ENCODE measurements around the gene KCNAB1.
A peak's percentile ranks its signal among the peaks of the same experiment; 100 is the strongest.

The KCNAB1 gene

DNA sequence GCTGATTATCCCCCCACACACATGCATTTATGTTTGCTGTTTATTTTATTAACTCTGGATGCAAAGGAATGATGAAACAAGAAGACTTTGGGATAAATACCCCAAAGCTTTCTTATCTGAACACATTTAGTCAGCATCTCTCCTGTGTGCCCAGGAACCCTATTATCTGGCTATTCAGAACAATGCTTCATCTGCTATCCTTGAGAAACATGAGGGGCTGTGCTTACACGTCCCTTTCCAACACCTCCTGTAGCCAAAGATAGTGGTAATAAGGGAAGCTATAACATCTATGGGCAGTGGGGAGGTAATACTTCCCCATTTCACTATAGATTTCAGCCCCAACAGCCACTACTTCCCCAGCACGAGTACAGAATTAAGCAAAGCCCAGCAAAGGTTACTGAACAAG, 339.8 kb downstream of the KCNAB1 start:
- no peak for DNase-seq (ENCODE audit: low read depth)

- no peak for DNase-seq (ENCODE audit: low read depth)
Measured at GRCh38 chr3:156461889-156462288, 341.5 kb downstream of the KCNAB1 start.

DNA sequence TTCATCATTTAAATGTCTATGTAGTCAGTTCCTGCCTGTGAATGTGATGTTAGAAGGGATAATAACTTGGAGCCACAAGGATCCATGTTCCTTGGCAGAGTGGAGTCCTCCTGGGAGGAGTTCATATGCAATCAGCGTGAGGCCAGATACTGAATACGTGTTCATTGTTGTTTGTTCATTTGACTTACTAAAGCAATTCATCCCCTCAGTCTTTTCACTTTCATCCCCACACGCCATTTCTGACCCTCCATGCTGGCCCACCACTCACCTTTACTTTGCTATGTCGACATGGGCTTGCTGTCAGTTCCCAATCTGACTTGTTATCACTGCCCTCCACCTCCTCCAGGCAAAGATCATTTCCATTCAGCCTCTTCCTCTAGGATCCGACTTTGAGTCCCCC, 342.7 kb downstream of the KCNAB1 start:
- no peak for DNase-seq (ENCODE audit: low read depth)

GRCh38 chr3:156465194-156465593, 344.8 kb downstream of the KCNAB1 start:
- DNase-seq (ENCODE audit: low read depth), result no peak

GRCh38 chr3:156469456-156469855, 349.1 kb downstream of the KCNAB1 start:
- no peak for DNase-seq (ENCODE audit: low read depth)

DNA sequence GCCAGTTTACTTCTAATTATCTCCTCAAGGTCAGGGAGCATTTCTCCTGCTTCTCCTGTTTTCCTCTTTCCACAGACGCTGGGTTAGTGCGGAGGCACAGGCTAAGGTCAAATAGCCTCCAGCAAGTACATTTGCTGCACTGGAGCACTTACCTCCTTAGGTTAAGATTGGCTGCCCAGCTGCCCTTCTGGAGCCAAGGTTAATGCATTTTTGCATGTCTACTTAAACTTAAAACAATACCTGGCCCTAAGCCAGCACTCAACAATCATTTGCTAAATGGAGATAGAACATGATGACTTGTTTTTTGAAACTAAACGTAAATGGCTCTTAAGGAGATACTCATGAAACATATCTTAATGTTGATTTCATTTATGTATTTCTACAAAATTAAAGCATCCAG, 351.1 kb downstream of the KCNAB1 start:
- DNase-seq (ENCODE audit: low read depth), result no peak

DNA sequence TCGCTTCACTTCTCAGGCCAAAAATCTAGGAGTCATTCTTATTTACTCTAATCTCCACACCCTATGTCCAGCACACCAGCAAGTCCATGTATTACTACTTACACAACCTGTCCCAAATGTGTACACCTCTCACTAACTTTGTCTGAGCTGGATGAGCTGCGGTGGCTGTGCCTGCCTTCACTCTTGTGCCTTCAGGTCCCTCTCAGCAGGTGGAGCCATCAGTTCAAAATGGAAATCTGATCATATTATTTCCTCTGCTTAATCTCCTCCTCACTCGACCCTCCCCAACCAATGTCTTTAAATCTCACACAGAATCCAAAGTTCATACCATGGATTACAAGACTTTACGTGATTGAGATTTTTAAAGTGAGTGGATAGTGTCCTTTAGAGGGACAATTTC, 351.8 kb downstream of the KCNAB1 start:
- no peak for DNase-seq (ENCODE audit: low read depth)

GRCh38 chr3:156472684-156473083, 352.3 kb downstream of the KCNAB1 start:
- no peak for DNase-seq (ENCODE audit: low read depth)

DNA sequence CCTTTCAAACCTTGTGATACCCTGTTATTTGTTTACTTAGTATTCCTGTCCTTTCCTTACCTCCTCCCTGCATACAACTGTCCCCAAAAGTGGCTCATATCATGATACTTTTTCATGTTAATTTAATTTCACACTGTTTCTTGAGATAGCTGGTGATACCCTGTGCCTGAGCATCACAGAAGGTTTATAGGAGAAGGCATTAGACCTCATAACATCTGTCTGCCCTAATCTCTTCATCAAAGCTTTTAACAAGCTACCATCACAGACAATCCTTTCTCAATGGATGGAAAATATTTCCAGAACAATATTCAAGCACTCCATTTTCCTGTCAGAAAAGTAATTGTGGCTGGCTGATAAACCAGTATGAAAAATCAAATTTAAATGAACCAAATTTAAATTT, 353.0 kb downstream of the KCNAB1 start:
- no peak for DNase-seq (ENCODE audit: low read depth)

DNA sequence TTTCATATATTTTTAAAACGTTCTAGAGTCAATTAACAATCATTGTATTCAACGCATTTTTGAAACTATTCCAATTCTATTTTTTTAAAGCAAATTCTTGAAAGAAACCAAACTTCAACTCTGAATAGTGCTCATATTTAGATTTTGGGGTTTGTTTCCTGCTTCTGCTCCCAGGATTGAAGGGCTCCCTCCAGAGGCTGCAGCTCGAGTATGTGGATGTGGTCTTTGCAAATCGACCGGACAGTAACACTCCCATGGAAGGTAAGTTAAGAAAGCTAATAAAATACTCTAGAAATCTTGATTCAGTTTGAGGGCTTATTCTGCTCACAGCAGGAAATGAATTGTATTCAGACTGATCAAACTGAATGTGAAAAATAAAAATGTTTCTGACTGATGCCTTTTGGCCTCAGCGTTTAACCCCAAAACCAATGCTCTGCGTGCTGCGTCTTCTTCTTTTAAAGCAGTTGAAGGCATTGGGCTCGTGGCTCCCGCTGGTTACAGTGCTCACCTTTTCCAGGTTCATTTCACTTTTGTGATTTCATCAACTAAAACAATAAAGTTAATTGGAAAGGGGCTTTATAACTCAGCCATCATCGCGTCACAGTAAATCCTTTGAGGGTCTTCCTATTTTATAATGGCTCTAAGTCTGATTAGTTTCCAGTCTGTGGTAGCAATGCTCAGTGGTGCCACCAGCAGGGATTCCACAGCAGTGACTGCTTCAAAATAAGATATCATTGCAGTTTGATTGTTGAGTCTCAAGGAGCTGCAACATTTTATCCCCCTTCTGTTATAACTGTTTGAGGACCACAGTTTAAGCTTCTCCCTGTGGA, 354.4 kb downstream of the KCNAB1 start:
- no peak for DNase-seq (ENCODE audit: low read depth)

GRCh38 chr3:156477323-156477722, 356.9 kb downstream of the KCNAB1 start:
- no peak for DNase-seq (ENCODE audit: low read depth)

GRCh38 chr3:156478891-156479290, 358.5 kb downstream of the KCNAB1 start:
- no peak for DNase-seq (ENCODE audit: low read depth)

GRCh38 chr3:156479604-156480003, 359.2 kb downstream of the KCNAB1 start:
- DNase-seq (ENCODE audit: low read depth), result no peak

GRCh38 chr3:156480949-156481348, 360.6 kb downstream of the KCNAB1 start:
- DNase-seq (ENCODE audit: low read depth), result no peak

GRCh38 chr3:156483002-156483401, 362.6 kb downstream of the KCNAB1 start:
- no peak for DNase-seq (ENCODE audit: low read depth)

- DNase-seq (ENCODE audit: low read depth), result no peak
Measured at GRCh38 chr3:156483426-156483825, 363.0 kb downstream of the KCNAB1 start.

GRCh38 chr3:156483961-156484787, 363.8 kb downstream of the KCNAB1 start:
- DNase-seq (ENCODE audit: low read depth), result peak; percentile 40

DNA sequence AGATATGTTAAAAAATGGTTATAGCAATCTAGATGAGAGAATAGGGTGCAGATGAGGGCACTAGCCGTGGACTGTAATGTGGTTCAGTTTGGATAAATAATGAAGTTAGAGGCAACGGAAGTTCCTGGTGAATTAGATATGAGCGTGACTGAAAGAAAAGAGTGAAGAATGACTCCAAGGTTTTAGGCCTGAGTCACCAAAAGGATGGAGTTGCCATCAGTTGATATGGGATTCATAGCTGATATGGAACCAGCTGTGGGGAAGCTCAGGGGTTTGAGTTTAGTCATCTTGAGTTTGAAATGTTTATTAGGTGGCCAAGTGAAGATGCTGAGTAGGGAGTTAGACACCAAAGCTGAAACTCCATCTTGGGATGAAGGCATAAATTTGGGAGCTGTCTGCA, 368.4 kb downstream of the KCNAB1 start:
- no peak for DNase-seq (ENCODE audit: low read depth)

GRCh38 chr3:156489462-156489911, 369.1 kb downstream of the KCNAB1 start:
- no peak for DNase-seq (ENCODE audit: low read depth)

GRCh38 chr3:156491192-156491591, 370.8 kb downstream of the KCNAB1 start:
- DNase-seq (ENCODE audit: low read depth), result no peak

GRCh38 chr3:156492801-156493261, 372.5 kb downstream of the KCNAB1 start:
- DNase-seq (ENCODE audit: low read depth), result no peak

GRCh38 chr3:156493887-156494286, 373.5 kb downstream of the KCNAB1 start:
- no peak for DNase-seq (ENCODE audit: low read depth)

DNA sequence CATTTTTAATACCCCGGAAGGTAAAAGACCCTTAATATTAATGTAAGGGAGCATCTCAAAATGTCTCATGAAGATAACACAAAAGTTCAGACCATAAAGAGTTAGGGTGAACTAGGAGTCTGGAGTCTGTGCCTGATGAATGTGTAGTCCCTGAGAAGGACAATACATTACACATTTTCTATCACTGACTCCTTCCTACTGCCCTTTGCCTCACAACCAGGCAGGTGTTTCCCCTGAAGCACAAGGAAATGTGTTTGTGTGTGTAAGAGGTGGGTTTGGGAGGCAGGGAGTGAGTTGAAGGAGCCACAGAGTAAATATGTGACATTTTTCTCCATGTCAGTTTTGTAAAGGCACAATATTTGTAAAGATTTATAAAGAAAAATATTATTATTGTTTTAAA, 375.4 kb downstream of the KCNAB1 start:
- no peak for DNase-seq (ENCODE audit: low read depth)
